ENCODE data around the gene YPEL2. TPM values are rescaled to one million over a fixed set of nuclear protein-coding genes. Genes with fewer than 3 reads are reported as not detected.

Gene YPEL2
- total and polyA plus RNA-seq, 2 donors (not counting 3 experiments of a cell fraction or from before 2014, with no cell fraction given) = 36.5 to 66.8 TPM

GRCh38 chr17:59409336-59410048, 78.0 kb downstream of the YPEL2 start:
- CTCF ChIA-PET = no interaction called here
- no peak for FAIRE-seq
- POLR2A ChIA-PET = no interaction called here
- H3K4me3 ChIP-seq (replicated peaks in 1 of 3; ENCODE audit: insufficient read depth in 1 of 3, low read depth in 1 of 3, low read length in 3 of 3) = no peak overlapping the region
- no peaks in the 10 kb centered on the region for H3K27me3 ChIP-seq (ENCODE audit: control insufficient read depth in 2 of 2, insufficient read depth in 2 of 2, low read length in 2 of 2)
- no peak overlapping the region for H3K9ac ChIP-seq (replicated peaks; ENCODE audit: extremely low read depth, insufficient read depth, low read length)
- H4K20me1 ChIP-seq (replicated peaks; ENCODE audit: control insufficient read depth, extremely low read depth, insufficient read depth, low read length) = no peaks in the 10 kb centered on the region
- dilution Hi-C loops (cut with MboI; ENCODE audit: extremely low pct_ligation_motif_present, low sequenced_read_pairs) (no loop called here), intact Hi-C loops (cut with micrococcal nuclease) (no loop called here)
- no peaks in the 10 kb centered on the region for H3K79me2 ChIP-seq (ENCODE audit: control insufficient read depth, insufficient read depth, low read length)
- no TSS peak for BruUV-seq (replicated peaks)
- H3K4me2 ChIP-seq (ENCODE audit: insufficient read depth, low read length) = no peak overlapping the region
- no peaks in the 10 kb centered on the region for H3K4me1 ChIP-seq (ENCODE audit: control insufficient read depth, extremely low read depth, insufficient read depth, low read length)
- no peak for DNase-seq (ENCODE audit: low read depth, low spot score)
- H3K9me1 ChIP-seq (replicated peaks; ENCODE audit: control insufficient read depth, extremely low read depth, insufficient read depth, low read length) = no peaks in the 10 kb centered on the region
- H3K27ac ChIP-seq (ENCODE audit: insufficient read depth, low read depth, low read length) = no peak overlapping the region
- no peak overlapping the region for H2AFZ ChIP-seq (ENCODE audit: low read depth, low read length)
- TF ChIP-seq GATA2 (IDR thresholded peaks at IDR 0.05; ENCODE audit: insufficient read depth, insufficient read length, low read depth, low read length) = no peak
- no peak for TF ChIP-seq POLR2AphosphoS5 (IDR thresholded peaks at IDR 0.05; ENCODE audit: insufficient read depth, low read depth, low read length)
- no peak for TF ChIP-seq FOS (IDR thresholded peaks at IDR 0.05; ENCODE audit: borderline replicate concordance, insufficient read depth, low read length)
- TF ChIP-seq MYC (IDR thresholded peaks at IDR 0.05; ENCODE audit: low read depth, low read length) = no peak
- no peak for TF ChIP-seq EZH2 (IDR thresholded peaks at IDR 0.05; ENCODE audit: borderline replicate concordance, low read depth, low read length, severe bottlenecking)
- TF ChIP-seq MAX (IDR thresholded peaks at IDR 0.05; ENCODE audit: insufficient read depth, insufficient read length) = no peak
- no peak for TF ChIP-seq JUN (IDR thresholded peaks at IDR 0.05; ENCODE audit: borderline replicate concordance, insufficient read depth, insufficient read length, low read depth)
- TF ChIP-seq POLR2A (IDR thresholded peaks at IDR 0.05; ENCODE audit: low read depth, low read length) = no peak
- TF ChIP-seq CTCF (IDR thresholded peaks at IDR 0.05; ENCODE audit: extremely low read depth in 1 of 2, insufficient read depth in 1 of 2, low read depth in 1 of 2, low read length in 2 of 2) = no peak
- H3K36me3 ChIP-seq (ENCODE audit: control insufficient read depth in 2 of 2, extremely low read depth in 1 of 2, insufficient read depth in 2 of 2, low read length in 2 of 2) = peaks cover 0 to 5% of the 10 kb centered on the region in 2 experiments
- no peaks in the 10 kb centered on the region for H3K9me3 ChIP-seq (replicated peaks; ENCODE audit: control insufficient read depth, insufficient read depth, low read length)
